Mucosa of stomach (tissue), 1 donor: ENCODE results near the gene RNF151.
"Not testable (repeated sequence)": the region's sequence is repeated elsewhere in the genome, so short reads cannot be mapped to it uniquely, and the experiment has no call there.

Experiments used
- H3K27me3 ChIP-seq: one replicate; pipeline ENCODE4 v1.7.0; 2013; ENCODE audit warnings: mild to moderate bottlenecking, low read length; ENCODE audit not compliant: control insufficient read depth, insufficient read depth
- H3K36me3 ChIP-seq: one replicate; pipeline ENCODE4 v1.7.0; 2013; ENCODE audit warnings: low read length; ENCODE audit not compliant: control insufficient read depth, insufficient read depth
- H3K4me1 ChIP-seq: one replicate; pipeline ENCODE4 v1.7.0; 2013; ENCODE audit warnings: mild to moderate bottlenecking, low read length; ENCODE audit not compliant: control insufficient read depth, insufficient read depth
- H3K4me3 ChIP-seq: one replicate; pipeline ENCODE4 v1.7.0; 2013; ENCODE audit warnings: low read length
- H3K9ac ChIP-seq: one replicate; pipeline ENCODE4 v1.7.0; 2013; ENCODE audit warnings: mild to moderate bottlenecking, low read length, moderate library complexity
- H3K9me3 ChIP-seq: one replicate; pipeline ENCODE4 v1.7.0; 2013; ENCODE audit warnings: mild to moderate bottlenecking, low read length, moderate library complexity; ENCODE audit not compliant: control insufficient read depth
- donor health status: Pancreatic carcinoma.

The RNF151 gene

DNA sequence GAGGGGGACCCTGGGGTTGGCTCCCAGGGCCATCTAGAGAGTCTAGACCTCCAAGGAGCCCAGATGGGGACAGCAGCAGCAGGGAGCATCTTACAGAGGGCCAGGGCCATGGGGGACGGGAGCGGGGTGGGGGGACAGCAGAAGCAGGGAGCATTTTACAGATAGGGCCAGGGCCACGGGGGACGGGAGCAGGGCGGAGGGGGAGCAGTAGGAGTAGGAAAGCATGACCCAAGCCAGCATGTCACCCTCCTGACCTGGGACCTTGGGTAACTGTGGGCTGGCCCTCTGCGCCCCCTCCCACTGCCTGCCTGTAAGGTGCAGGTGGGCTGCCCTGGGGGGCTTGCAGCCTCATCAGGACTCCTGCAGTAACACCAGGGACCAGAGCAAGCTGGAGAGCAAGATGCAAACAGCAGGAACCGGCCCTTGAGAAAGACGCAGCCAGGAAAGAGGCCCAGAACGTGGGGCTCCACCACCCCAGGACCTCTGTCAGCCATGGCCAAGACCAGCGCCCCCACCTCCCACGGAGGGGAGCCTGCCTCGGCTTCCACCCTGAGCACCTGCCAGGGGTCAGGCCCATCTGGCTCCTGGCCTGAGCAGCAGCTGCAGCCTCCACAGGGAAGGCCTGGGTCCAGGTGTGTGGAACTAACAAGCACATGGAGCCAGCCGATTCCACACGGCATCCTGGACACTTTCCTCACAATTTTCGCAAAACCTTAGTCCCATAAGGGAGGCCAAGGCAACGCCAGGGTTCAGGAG is 40.6 kb downstream of the RNF151 start:
- H3K27me3 ChIP-seq, result no peaks in the 10 kb centered on the region
- peak overlapping the region; percentile 97 for H3K9ac ChIP-seq
- H3K4me3 ChIP-seq, result no peak overlapping the region
- peaks cover 5% of the 10 kb centered on the region for H3K36me3 ChIP-seq
- H3K4me1 ChIP-seq, result peaks cover 65% of the 10 kb centered on the region
- no peaks in the 10 kb centered on the region for H3K9me3 ChIP-seq

DNA sequence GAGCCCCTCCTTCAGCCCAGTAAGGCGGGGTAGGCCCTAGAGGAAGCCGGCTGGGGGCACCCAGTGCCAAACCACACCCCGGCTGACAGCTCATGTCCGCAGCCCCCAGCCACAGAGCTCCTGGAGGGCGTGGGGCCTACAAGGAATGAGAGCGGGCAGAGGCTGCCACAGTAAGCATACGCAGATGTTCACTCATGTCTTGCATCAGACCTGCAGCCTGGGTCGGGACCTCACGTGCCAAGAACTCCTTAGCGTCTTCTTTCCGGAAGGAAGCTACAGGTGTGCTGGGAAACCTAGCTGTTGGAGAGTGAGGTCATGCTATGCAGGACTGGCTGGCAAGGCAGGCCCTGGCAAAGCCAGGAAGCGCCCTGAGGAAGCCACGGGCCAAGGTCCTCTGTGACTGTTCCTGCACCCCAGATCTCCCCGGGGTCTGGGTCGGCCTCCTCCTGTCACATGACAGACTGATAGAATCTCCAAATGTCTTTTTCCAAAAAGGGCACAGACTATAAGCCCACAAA is 41.4 kb downstream of the RNF151 start:
- peaks cover 65% of the 10 kb centered on the region for H3K4me1 ChIP-seq
- H3K36me3 ChIP-seq, result peaks cover 5% of the 10 kb centered on the region
- H3K9ac ChIP-seq, result peak overlapping the region; percentile 97
- H3K27me3 ChIP-seq, result no peaks in the 10 kb centered on the region
- no peaks in the 10 kb centered on the region for H3K9me3 ChIP-seq
- peak overlapping the region; percentile 89 for H3K4me3 ChIP-seq

DNA sequence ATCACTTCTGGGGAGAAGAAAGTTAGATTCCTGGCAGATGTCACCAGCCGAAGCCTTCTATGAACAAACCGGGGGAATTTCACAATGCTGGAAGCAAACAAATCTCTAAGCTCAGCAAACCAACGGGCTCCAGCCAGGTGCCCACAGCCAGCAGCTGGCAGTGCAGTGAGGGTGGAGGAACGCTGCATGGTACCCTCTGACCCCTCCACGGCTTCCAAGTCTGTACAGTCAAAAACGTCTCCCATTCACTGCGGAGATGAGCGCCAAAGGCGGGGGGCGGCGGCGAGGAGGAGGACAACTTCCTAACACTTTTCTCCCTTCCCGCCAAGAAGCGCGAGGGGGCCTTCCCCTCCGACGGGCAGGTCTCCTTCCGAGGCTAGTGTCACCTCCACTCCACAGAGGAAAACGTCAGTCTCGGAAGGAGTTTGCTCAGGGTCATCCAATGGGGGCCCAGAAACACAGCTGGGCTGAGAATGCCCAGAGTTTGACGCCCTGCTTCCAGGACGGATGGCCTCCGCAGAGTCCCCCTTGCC is 42.0 kb downstream of the RNF151 start:
- H3K27me3 ChIP-seq, result no peaks in the 10 kb centered on the region
- H3K4me3 ChIP-seq, result peak overlapping the region; percentile 89
- peak overlapping the region; percentile 97 for H3K9ac ChIP-seq
- H3K9me3 ChIP-seq, result no peaks in the 10 kb centered on the region
- peaks cover 61% of the 10 kb centered on the region for H3K4me1 ChIP-seq
- no peaks in the 10 kb centered on the region for H3K36me3 ChIP-seq

DNA sequence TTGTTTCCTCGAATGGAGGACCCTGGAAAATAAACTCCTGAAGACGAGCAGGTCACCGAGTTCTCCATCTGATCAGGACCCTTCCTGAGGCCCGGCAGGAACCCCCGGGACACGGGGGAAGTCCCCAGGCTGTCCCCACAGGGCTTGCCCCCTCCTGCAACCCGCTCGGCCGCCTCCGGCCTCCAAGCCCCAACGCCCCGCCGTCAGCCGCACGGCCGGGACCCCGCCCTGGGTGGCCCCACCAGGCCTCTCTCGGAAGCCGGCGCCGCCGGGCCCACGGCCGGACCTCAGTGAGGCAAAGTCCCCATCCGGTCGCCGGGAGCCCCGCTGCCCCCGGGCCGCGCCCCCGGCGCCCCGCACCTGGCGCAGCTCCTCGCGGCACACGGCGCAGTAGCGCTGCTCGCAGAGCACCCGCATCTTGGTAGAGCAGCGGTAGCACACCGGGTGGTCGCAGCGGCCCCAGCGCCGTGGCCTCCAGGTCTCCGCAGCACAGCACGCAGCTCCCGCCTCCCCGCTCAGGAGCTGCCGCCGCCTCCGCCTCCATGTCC is 42.6 kb downstream of the RNF151 start:
- Histone ChIP-seq H3K4me1 (peaks cover 56% of the 10 kb centered on the region), H3K4me3 (peak overlapping the region; percentile 89), H3K27me3 (no peaks in the 10 kb centered on the region), H3K9me3 (no peaks in the 10 kb centered on the region), H3K36me3 (no peaks in the 10 kb centered on the region), H3K9ac (peak overlapping the region; percentile 97)

DNA sequence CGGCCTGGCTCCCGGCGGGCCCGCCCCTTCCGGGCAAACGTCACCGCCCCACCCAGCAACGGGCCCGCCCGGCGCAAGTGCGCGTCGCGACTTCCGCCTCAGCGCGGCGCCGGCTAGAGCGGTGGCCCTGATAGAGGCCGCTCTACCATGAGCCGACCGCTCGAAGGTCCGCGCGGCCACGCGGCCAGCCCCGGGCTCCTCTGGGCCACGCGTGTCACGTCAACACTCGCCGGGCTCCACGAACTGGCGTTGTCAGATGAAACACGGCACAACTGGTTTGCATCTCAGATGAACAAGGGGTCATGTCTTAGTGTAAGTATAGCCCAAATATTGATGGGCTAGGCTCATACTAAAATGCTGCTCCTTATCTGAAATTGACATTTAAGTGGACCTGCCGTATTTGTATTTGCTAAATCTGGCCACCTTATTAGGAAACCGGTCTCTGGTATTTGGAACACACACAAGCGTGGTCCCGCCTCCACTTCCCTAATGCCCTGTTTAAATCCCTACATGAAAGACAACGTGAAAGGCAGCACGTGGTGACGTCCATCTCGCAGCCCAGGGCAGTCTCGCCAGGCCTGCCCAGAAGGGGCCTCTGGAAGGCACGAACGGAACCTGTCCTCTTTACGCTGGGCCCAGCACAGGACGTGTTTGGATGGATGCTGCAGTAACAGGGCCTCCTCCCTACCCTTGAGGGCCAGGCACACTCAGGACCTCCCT is 43.3 kb downstream of the RNF151 start, which contains the start of gene ZNF598:
TSS of gene ZNF598 (minus strand) at position 31 of the 720 bp plus-strand sequence.
- H3K4me1 ChIP-seq, result peaks cover 53% of the 10 kb centered on the region
- H3K36me3 ChIP-seq, result no peaks in the 10 kb centered on the region
- H3K4me3 ChIP-seq, result peak within 1 kb of the TSS; percentile 89
- no peaks in the 10 kb centered on the region for H3K9me3 ChIP-seq
- no peaks in the 10 kb centered on the region for H3K27me3 ChIP-seq
- peak within 1 kb of the TSS; percentile 97 for H3K9ac ChIP-seq

DNA sequence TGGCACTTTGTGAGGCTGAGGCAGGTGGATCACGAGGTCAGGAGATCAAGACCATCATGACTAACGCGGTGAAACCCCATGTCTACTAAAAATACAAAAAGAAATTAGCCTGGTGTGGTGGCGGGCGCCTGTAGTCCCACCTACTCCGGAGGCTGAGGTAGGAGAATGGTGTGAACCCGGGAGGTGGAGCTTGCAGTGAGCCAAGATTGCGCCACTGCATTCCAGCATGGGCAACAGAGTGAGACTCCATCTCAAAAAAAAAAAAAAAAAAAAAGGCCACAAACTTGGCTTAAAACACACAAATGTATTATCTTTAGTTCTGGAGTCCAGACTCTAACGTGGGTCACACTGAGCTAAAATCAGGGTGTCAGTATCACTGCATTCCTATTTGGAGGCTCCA is 45.1 kb downstream of the RNF151 start:
- H3K4me3 ChIP-seq, H3K36me3 ChIP-seq, H3K9me3 ChIP-seq, H3K9ac ChIP-seq, H3K27me3 ChIP-seq: not testable (repeated sequence)
- peaks cover 50% of the 10 kb centered on the region for H3K4me1 ChIP-seq

DNA sequence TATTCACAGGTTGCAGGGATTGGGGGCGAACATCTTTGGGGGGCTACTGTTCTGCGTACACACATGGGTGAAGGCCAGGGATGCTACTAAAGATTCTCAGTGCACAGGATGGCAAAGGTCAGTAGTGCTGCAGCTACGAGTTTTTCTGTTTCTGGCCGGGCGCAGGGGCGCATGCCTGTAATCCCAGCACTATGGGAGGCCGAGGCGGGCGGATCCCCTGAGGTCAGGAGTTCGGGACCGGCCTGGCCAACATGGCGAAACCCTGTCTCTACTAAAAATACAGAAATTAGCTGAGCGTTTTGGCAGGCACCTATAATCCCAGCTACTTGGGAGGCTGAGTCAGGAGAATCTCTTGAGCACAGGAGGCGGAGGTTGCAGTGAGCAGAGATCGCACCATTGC is 46.9 kb downstream of the RNF151 start:
- Histone ChIP-seq H3K4me1 (peaks cover 35% of the 10 kb centered on the region), H3K9me3 (no peaks in the 10 kb centered on the region), H3K27me3 (no peaks in the 10 kb centered on the region), H3K9ac (no peak overlapping the region), H3K36me3 (no peaks in the 10 kb centered on the region), H3K4me3 (no peak overlapping the region)

DNA sequence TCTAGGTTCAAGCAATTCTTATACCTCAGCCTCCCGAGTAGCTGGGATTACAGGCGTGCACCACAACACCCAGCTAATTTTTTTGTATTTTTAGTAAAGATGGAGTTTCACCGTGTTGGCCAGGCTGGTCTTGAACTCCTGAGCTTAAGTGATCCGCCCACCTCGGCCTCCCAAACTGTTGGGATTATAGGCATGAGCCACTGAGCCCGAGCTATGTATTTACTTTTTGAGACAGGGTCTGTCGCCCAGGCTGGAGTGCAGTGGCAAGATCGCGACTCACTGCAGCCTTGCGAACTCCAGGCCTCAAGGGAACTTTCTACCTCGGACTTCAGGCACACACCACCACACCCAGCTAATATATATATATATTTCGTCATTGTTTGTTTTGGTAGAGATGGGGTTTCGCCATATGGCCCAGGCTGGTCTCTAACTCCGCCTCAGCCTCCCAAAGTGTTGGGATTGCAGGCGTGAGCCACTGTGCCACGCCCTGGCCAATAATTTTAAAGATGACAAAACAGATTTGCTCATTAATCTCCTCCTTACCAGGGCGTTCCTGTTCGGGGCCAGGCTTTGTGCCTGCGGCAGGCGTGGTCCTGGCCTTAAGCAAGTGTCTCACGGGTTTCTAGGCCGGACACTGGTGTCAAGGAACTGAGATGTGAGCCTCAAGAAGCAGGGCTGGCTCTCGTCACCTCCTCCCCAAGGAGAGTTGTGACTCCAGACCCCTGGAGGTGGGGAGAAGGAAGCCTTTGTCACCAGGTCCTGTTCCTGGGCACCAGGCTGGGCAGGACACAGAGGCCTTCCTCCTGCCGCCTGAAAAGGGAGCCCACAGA is 48.7 kb downstream of the RNF151 start:
- H3K9me3 ChIP-seq, result no peaks in the 10 kb centered on the region
- peaks cover 41% of the 10 kb centered on the region for H3K4me1 ChIP-seq
- peak overlapping the region; percentile 62 for H3K9ac ChIP-seq
- H3K36me3 ChIP-seq, result no peaks in the 10 kb centered on the region
- H3K4me3 ChIP-seq, result no peak overlapping the region
- H3K27me3 ChIP-seq, result peaks cover 17% of the 10 kb centered on the region

DNA sequence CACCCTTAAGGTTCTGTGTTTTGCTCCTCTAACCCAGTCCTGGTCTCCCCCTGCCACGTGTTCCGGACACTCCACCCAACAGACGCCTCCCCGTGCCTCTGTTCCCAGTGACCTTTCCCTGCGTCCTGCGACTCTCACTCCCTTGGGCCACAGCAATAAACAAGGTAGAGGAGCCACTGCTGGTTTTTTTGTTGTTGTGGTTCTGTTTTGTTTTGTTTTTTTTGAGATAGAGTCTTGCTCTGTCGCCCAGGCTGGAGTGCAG is 49.2 kb downstream of the RNF151 start:
- Histone ChIP-seq H3K4me3 (no peak overlapping the region), H3K36me3 (no peaks in the 10 kb centered on the region), H3K27me3 (peaks cover 22% of the 10 kb centered on the region), H3K9ac (peak overlapping the region; percentile 62), H3K9me3 (no peaks in the 10 kb centered on the region), H3K4me1 (peaks cover 42% of the 10 kb centered on the region)

DNA sequence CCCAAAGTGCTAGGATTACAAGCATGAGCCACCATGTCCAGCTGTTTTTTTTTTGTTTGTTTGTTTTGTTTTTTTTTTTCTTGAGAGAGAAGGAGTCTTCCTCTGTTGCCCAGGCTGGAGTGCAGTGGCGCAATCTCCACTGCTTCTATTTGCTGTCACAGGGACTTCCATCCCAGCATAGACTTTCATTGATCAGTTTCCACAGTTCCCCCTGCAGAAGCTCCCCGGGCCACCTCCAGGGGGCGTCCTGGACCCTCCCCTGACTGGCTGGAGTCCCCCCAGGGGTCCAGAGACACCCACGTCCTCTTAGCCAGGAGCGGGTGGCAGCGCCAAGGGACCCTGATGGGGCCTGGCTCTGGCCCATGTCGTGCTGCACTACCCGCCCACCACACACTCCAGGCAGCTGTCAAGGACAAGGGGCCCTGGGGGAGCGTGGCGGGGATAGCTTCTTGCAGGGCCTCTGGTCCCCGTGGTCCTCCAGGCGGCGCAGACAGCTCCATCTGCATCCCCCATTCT is 49.8 kb downstream of the RNF151 start:
- Histone ChIP-seq H3K4me1 (peaks cover 43% of the 10 kb centered on the region), H3K9ac (no peak overlapping the region), H3K9me3 (no peaks in the 10 kb centered on the region), H3K4me3 (no peak overlapping the region), H3K27me3 (peaks cover 22% of the 10 kb centered on the region), H3K36me3 (no peaks in the 10 kb centered on the region)
